ENCODE measurements around the gene CCDC85C. TPM values are rescaled to one million over a fixed set of nuclear protein-coding genes. Genes with fewer than 3 reads are reported as not detected.
"Not testable (repeated sequence)": the region's sequence is repeated elsewhere in the genome, so short reads cannot be mapped to it uniquely, and the experiment has no call there.

CCDC85C gene
- total and polyA plus RNA-seq, 2 of the 4 experiments (the other 2 are of a cell fraction), result 16.0 to 19.0 TPM

GRCh38 chr14:99642771-99643170 lies 38.8 kb upstream of the CCDC85C start:
- H3K36me3 ChIP-seq (ENCODE audit: control insufficient read depth, insufficient read depth, low read length); H4K91ac ChIP-seq (ENCODE audit: insufficient read depth, low read depth, low read length); H3K18ac ChIP-seq (ENCODE audit: low read depth, low read length); ATAC-seq (ENCODE audit: low read depth); BruUV-seq (replicated peaks); H4K20me1 ChIP-seq (ENCODE audit: insufficient read depth, low read length); H2AFZ ChIP-seq (replicated peaks; ENCODE audit: low read length, poor library complexity); H2BK20ac ChIP-seq (ENCODE audit: low read depth, low read length); H3K9ac ChIP-seq (ENCODE audit: low read depth, low read length); H3K14ac ChIP-seq (replicated peaks; ENCODE audit: low read depth, low read length); H3K4ac ChIP-seq (ENCODE audit: low read depth, low read length); CTCF ChIA-PET; H4K8ac ChIP-seq (ENCODE audit: low read depth in 2 of 2, low read length in 2 of 2); dilution Hi-C loops (cut with HindIII; ENCODE audit: low sequenced_read_pairs, unreplicated experiment); H3K4me2 ChIP-seq (ENCODE audit: low read depth, low read length); in situ Hi-C loops (cut with MboI; ENCODE audit: low sequenced_read_pairs); H2AK9ac ChIP-seq (replicated peaks; ENCODE audit: low read depth, low read length, poor library complexity); H2BK15ac ChIP-seq (ENCODE audit: low read depth, low read length); H3K27ac ChIP-seq (ENCODE audit: insufficient read depth, low read length); H2AK5ac ChIP-seq (ENCODE audit: low read depth, low read length); H3K9me1 ChIP-seq (ENCODE audit: insufficient read depth, low read length); H2BK5ac ChIP-seq (ENCODE audit: low read depth, low read length, poor library complexity, severe bottlenecking); intact Hi-C loops (cut with micrococcal nuclease); H3K56ac ChIP-seq (ENCODE audit: extremely low read depth, insufficient read depth, low read length); H3K4me3 ChIP-seq (ENCODE audit: insufficient read depth, low read depth, low read length); POLR2A ChIA-PET (ENCODE audit: unreplicated experiment); H3K9me3 ChIP-seq (ENCODE audit: control insufficient read depth, insufficient read depth, low read length); H3K27me3 ChIP-seq (ENCODE audit: control insufficient read depth, insufficient read depth, low read length); H3K23ac ChIP-seq (ENCODE audit: low read depth, low read length); H3K79me1 ChIP-seq (ENCODE audit: low read depth in 1 of 2, low read length in 2 of 2); H2BK120ac ChIP-seq (ENCODE audit: low read depth, low read length); H3K4me1 ChIP-seq (ENCODE audit: control insufficient read depth, insufficient read depth, low read length); H4K5ac ChIP-seq (ENCODE audit: low read depth, low read length): not testable (repeated sequence)
- WGBS, 2 experiments (ENCODE audit: extremely low coverage in 2 of 2, insufficient read length in 1 of 2), result no CpG with 5 or more reads among the region's 5 CpGs
- peak; percentile 19 for DNase-seq
